Activated CD4-positive, CD25-positive, alpha-beta regulatory T cell treated with anti-CD3 and anti-CD28 coated beads, Interleukin-2, amount 50 U/mL, for 24 hours (primary cell): ENCODE results near the gene RRM1.
A peak's percentile ranks its signal among the peaks of the same experiment; 100 is the strongest.
"Not testable (repeated sequence)": the region's sequence is repeated elsewhere in the genome, so short reads cannot be mapped to it uniquely, and the experiment has no call there.

ENCODE experiments used
- ATAC-seq, 2 donors: fragments of 150-1000 bp; cut with Tn5 transposase; one replicate each; pipeline ENCODE4 v1.10.0; 2021; ENCODE audit warnings: mild to moderate bottlenecking in 1 of 2, moderate library complexity in 1 of 2

RRM1 gene

GRCh38 chr11:4094348-4095291 is at the start of gene RRM1:
TSS of gene RRM1 (plus strand) at chr11:4094799. CDS start at chr11:4095013, 214 bp downstream.
- peak; percentile 98 for ATAC-seq

DNA sequence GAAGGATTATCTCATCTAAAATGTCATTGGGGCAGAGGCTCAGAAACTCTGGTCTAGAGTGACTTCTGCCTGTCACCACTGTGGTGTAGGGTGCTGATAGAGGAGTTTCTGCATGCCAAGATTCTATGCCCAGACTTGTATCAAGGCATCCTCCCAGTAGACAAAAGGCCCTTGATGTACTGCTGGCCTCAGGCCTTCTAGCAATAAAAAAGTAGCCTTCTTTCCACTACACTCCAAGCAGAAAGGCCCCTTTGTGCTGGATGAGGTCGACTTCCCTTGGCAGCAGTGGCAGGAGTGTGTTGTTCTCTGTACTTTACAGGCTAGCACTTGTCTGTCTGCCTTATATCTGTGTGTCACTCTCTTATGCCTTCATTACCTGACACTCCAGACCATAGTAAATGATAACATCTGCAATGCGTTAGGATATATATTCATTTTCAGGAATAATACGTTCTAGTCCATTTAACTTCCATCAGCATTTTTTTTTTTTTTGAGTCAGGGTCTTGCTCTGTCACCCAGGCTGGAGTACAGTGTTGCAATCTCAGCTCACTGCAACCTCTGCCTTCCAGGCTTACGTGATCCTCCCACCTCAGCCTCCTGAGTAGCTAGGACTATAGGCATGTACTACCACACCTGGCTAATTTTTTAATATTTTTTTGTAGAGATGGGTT is 49.5 kb upstream of the RRM1 start:
- no peak for ATAC-seq

- ATAC-seq, result peak in 1 of 2 donors; percentile 58
Observed at GRCh38 chr11:4048340-4048739, 46.3 kb upstream of the RRM1 start.

DNA sequence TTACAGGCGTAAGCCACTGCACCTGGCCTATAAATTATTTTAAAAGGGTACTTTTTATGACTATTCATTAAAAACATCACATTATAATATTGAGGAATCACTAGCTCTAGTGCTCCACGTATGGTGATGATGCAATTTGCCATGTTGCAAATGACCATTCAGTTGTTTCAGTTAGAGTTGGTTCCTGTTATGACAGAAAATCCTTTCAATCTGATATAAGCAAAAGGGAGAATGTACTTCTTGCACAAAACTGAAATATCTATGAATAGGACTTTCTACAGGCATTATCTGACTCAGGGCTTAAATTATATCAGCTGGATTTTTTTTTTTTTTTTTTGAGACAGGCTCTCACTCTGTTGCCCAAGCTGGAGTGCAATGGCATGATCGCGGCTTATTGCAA is 45.6 kb upstream of the RRM1 start:
- ATAC-seq, result no peak

GRCh38 chr11:4050138-4050537 is 44.5 kb upstream of the RRM1 start:
- ATAC-seq, result no peak

GRCh38 chr11:4053200-4053599 is 41.4 kb upstream of the RRM1 start:
- not testable (repeated sequence) for ATAC-seq

GRCh38 chr11:4054643-4055042 is 40.0 kb upstream of the RRM1 start:
- ATAC-seq, result no peak

DNA sequence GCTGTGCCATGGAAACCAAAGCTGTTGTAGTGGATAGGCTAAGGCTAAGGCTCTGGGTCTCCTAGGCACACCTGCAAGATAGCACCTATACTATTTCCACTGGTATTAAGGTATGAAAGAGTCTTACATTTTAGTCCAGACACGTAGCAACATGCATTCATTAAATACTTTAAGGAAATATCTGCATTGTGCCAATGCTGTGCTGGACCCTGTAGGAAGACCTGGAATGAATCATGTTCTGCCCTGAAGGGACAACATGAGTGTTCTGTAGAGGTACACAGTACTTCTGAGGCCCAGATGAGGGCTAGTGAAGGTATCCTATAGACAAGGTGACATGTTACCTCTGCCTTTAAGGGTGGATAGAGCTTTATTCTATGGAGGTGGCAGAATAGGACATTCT is 35.2 kb upstream of the RRM1 start:
- no peak for ATAC-seq

DNA sequence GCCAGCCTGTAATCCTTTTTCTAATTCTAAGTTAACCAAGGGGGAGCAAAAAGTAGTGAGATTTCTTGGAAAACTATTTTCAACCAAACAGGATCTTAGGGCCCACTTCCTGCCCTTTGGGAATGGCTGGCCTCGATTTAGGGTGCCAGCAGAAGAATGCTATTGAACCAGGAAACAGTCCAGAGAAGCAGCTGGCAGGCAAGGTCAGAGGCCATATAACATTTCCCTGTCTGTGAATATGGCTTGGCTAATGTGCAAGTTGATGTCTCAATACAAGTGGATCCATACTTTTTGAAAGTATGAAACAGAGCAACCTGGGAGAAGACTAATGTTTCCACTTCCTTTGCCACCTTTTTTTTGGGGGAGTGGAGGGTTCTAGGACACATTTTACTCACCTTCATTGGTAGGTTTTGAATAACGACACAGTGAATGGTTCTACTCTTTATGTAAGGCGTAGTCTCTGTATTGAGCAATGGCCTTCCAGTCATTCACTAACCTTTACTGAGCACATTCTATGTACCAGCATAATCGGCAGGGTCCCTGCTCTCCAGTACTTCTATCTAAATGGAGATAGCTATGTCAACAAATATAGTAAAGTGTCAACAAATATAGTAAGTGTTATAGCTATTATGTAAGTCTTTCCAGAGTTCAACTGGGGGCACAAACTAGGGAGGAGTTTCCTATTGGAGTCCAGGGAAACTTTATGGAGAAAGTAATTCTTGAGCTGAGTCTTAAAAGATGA is 34.2 kb upstream of the RRM1 start:
- ATAC-seq, result no peak

GRCh38 chr11:4061700-4062099 is 32.9 kb upstream of the RRM1 start:
- ATAC-seq, result no peak

DNA sequence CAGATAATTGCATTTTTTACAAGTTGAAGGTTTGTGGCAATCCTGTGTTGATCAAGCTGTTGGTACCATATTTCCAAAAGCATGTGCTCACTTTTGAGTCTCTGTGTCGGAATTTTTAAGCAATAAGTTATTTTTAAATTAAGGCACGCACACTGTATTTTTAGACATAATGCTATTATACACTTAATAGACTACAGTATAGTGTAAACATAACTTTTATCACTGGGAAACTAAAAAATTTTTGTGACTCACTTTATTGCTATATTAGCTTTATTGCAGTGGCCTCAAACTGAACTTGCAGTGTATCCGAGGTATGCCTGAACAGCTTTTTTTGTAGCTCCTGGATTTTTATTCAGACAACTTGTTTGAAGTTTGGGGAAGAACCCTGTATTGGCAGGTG is 31.3 kb upstream of the RRM1 start:
- ATAC-seq, result no peak

DNA sequence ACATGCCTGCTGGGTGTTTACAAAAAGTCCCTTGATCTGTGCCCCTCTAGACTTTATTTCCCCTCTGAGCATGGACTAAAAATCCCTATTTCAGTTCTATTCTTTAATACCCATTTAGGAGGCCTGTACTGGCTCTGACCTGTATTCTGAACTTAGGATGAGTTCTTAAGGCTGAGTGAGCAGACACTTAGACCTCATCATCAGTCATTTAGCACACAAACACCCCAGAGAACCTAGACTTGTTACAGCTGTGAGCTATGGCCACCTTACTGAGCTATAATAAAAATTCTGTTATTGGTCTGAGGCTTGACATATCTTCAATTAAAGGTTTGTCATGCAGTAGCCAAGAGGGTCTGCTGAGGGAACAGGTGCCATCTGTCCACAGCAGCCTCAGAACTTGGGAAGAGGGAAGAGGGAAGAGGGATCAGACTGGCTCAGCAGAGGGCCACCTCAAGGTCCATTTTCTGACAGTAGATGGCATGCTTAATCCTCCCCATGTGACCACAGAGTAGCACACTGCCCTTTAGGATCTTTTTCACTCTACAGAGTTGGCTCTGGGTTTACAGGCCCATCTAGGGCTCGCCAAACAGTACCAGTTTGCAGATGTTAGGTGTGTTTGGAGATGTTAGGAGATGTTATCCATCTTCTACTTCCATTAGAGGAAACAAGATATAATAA is 30.2 kb upstream of the RRM1 start:
- peak in 1 of 2 donors; percentile 36 for ATAC-seq

GRCh38 chr11:4065086-4065485 is 29.5 kb upstream of the RRM1 start:
- ATAC-seq, result peak; percentile 43 to 50

- ATAC-seq, result no peak
Observed at GRCh38 chr11:4065601-4066377, 28.8 kb upstream of the RRM1 start.

DNA sequence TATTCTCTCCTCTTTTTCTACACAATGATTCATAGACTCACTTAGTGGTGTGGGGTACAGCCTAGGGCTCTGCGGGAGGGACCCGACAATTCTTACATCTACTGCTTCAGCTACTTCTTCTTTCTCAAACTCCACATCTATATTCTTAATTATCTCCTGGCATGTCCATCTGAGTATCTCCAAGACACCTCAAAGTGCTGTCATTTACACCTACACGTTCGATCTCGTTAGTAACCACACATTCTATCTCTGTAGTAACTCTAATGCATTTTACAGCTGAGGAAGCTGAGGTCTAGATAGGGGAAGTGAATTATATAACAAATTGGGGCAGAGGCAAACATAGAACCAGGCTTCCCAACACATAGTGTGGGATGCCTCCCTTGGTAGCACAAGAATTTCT is 27.7 kb upstream of the RRM1 start:
- ATAC-seq, result no peak

- ATAC-seq, result no peak
Observed at GRCh38 chr11:4068962-4069361, 25.6 kb upstream of the RRM1 start.

GRCh38 chr11:4071325-4071724 is 23.3 kb upstream of the RRM1 start:
- ATAC-seq, result no peak

- ATAC-seq, result no peak
Observed at GRCh38 chr11:4071914-4072313, 22.7 kb upstream of the RRM1 start.

GRCh38 chr11:4072668-4073285 is 21.8 kb upstream of the RRM1 start:
- peak; percentile 76 to 80 for ATAC-seq

DNA sequence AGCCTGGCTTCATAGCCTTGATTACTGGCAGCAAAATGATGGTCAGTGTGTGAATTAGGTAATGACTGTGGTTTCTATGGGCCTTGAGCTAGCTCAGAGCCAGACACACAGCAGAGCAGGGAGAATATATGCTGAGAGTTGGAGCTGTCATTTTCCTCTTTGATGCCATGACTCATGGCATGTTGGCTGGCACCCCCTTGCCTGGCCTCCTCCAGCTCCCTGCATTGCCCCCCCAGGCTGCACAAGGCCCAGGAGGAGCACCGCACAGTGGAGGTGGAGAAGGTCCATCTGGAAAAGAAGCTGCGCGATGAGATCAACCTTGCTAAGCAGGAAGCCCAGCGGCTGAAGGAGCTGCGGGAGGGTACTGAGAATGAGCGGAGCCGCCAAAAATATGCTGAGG is 20.3 kb upstream of the RRM1 start:
- no peak for ATAC-seq

GRCh38 chr11:4076774-4077173 is 17.8 kb upstream of the RRM1 start:
- no peak for ATAC-seq
